Inflammatory macrophage (primary cell): ENCODE results near the gene LTBP3.
A peak's percentile ranks its signal among the peaks of the same experiment; 100 is the strongest.

Source experiments
- DNase-seq, 2 donors: peaks; one replicate each; pipeline ENCODE4 v3.0.0-alpha.2; 2020 to 2022

Gene LTBP3

GRCh38 chr11:65492637-65493366 lies 65.4 kb downstream of the LTBP3 start:
- DNase-seq = peak; percentile 83 to 88

- DNase-seq = no peak
These were observed 65.8 kb downstream of the LTBP3 start for GRCh38 chr11:65492387-65492636.

GRCh38 chr11:65491614-65492386 lies 66.4 kb downstream of the LTBP3 start:
- DNase-seq = peak; percentile 59 to 68

GRCh38 chr11:65491163-65491465 lies 67.0 kb downstream of the LTBP3 start:
- no peak for DNase-seq

GRCh38 chr11:65489706-65490320 lies 68.3 kb downstream of the LTBP3 start:
- DNase-seq = no peak

GRCh38 chr11:65489035-65489705 lies 69.0 kb downstream of the LTBP3 start:
- no peak for DNase-seq
